H1 (cell line): ENCODE data around the gene HNRNPM. TPM values are rescaled to one million over a fixed set of nuclear protein-coding genes. Genes with fewer than 3 reads are reported as not detected.

Experiments
- EZH2 ChIP-seq: fragments of 200-600 bp; sonication (generic); IDR thresholded peaks from 2 replicates; pipeline ENCODE4 v1.7.1; 2012; ENCODE audit warnings: low read depth, mild to moderate bottlenecking, moderate library complexity, low read length, inconsistent platforms; ENCODE audit not compliant: severe bottlenecking
- TAF1 ChIP-seq: IDR thresholded peaks from 2 replicates; pipeline ENCODE4 v1.6.1; 2011; ENCODE audit warnings: mild to moderate bottlenecking, low read depth, low read length
- polyA plus RNA-seq, 7 experiments: library from polyadenylated mRNA; depleted of rRNA in 3 of 7; stranded (reverse) in 5 of 7; unstranded in 2 of 7; fragments of >200 nt in 5 of 7; fragments of 200-250 nt in 2 of 7; gene quantifications; 1 replicate in 5 of 7; 2 replicates in 1 of 7; 4 replicates in 1 of 7; pipeline versions ENCODE4 v1.2.1 to v1.2.3, GENCODE V29; 2011 to 2013; ENCODE audit warnings: missing spikeins in 2 of 7, mixed read lengths in 2 of 7
- total RNA-seq: library from RNA; stranded (reverse); fragmentation: NEBNext Ultra II Directional; extraction: Animal tissue kit (Norgen Biotek cat#: 25700); gene quantifications from 2 replicates; pipeline ENCODE4 v1.2.1, GENCODE V29; 2021

HNRNPM gene
- total and polyA plus RNA-seq, 2 of the 8 experiments (the other 6 are each of a cell fraction or from before 2014, with no cell fraction given), result 375 to 474 TPM

- TF ChIP-seq EZH2 (no peak), TAF1 (no peak)
Observed at GRCh38 chr19:8416796-8417195, 28.0 kb upstream of the HNRNPM start (continued).
